GM19043 (cell line): ENCODE data around the gene MLLT10.

Experiments used
- ATAC-seq: cut with Tn5 transposase; IDR thresholded peaks from one replicate; pipeline ENCODE4 v1.9.1; 2021; ENCODE audit warnings: low read depth; ENCODE audit not compliant: unreplicated experiment

The MLLT10 gene

DNA sequence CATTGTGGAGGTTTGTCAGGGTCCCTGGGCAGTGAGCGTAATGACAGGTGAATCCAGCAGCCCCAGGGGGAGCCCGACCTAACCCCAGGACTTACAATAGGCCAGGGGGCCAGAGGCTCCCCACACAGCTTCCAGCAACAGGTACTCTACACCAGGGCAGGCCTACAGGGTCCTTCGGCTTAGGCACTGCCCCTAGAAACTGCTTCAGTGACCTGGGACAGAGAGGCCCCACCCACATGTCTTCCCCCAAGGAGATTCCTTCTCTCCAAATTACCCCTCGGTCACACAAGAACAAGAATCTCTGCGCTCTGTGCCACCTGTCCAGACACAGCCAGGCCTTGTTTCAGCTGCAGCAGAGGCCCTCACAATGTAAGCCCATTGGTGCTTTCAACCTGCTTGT, 32.9 kb upstream of the MLLT10 start:
- ATAC-seq, result no peak

DNA sequence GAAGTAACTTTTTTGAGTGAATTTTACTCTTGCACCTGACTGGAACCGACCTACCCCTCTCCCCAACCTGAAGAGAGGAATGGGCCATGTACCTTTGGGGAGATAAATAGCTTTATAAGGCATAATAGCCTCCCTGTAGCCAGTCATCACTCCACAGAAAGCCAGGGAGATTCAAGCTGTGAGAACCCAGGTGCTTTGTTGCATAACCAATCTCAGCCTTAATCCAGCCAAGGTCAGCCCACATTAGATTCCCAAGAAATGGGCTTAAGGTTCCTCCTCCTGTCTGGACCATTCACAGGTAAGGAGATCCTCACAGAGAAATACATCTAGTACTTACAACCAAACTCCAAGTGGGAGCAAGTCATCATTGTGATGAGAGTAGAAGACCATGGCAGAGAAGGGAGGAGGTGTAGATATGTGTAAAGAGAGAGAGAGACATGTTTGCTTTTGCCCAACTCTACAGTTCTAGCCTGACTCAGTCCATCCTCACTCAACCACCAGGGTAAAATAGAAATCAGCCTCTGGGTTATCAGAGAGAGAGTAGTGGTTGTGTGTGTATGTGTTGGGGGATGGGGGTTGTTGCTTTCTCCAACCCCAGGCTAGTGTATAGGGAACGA, 32.2 kb upstream of the MLLT10 start:
- no peak for ATAC-seq

GRCh38 chr10:21502348-21502740, 31.7 kb upstream of the MLLT10 start:
- no peak for ATAC-seq

DNA sequence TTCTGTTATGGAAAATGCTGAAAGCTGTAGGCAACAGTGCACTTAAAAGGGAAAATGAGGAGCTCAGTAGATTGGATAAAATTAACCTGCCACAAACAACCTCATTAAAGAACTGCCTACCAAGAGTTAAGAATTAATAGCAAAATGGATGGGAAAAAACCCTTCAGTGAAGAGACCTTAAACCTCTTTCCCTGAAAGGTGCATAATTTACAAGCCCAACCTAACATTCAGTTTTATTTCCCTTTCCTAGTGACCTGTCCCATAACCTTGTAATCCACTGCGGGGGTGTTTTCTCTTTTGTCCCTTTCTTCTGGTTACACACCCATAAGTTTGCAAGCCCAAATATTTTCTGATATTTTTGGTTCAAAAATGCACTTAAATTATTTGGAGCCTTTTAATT, 30.5 kb upstream of the MLLT10 start:
- ATAC-seq, result no peak

GRCh38 chr10:21505711-21506278, 28.2 kb upstream of the MLLT10 start:
- ATAC-seq, result no peak

DNA sequence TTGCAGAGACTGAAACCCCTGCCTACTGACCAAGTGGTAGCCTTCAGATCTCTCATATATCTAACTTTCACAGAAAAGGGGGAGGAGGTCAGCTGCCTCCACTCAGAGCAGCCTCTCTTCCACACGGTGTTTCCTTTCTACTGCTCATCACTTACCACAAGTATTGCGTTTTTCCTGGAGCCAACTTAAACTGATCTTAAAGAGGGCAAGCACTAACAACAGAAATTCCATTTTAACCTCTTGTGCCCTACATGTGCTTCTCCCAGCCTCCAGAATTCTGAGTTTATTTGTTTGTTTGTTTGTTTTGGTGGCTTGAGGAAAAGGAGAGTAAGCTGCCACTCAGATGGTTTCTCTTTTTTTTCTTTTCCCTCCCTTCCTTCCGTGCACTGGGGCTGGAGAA, 27.7 kb upstream of the MLLT10 start:
- no peak for ATAC-seq

DNA sequence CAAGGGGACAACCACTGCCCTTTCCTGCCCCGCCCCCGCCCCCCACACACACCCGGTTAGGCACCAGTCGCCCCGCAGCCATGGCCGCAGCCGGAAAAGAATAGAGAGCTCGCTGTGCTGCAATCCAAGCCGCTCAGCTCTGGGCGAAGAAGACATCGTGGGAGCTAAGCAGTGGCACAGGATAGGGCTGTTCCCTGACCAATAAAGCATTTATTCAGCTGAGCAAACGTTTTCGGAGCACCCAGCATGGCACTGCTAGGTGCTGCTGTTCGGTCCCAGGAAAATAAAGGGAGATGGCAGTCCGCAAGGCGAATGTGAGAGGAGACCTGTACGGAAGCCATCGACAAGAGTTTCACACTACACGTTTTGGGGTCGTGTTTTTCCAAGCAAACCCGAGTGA, 26.9 kb upstream of the MLLT10 start:
- ATAC-seq, result no peak

- ATAC-seq, result no peak
Observed at GRCh38 chr10:21508706-21509331, 25.2 kb upstream of the MLLT10 start.

- ATAC-seq, result no peak
Observed at GRCh38 chr10:21509341-21510240, 24.4 kb upstream of the MLLT10 start.

- ATAC-seq, result no peak
Observed at GRCh38 chr10:21510241-21511094, 23.6 kb upstream of the MLLT10 start.

- no peak for ATAC-seq
Observed at GRCh38 chr10:21511095-21511570, 22.9 kb upstream of the MLLT10 start.

DNA sequence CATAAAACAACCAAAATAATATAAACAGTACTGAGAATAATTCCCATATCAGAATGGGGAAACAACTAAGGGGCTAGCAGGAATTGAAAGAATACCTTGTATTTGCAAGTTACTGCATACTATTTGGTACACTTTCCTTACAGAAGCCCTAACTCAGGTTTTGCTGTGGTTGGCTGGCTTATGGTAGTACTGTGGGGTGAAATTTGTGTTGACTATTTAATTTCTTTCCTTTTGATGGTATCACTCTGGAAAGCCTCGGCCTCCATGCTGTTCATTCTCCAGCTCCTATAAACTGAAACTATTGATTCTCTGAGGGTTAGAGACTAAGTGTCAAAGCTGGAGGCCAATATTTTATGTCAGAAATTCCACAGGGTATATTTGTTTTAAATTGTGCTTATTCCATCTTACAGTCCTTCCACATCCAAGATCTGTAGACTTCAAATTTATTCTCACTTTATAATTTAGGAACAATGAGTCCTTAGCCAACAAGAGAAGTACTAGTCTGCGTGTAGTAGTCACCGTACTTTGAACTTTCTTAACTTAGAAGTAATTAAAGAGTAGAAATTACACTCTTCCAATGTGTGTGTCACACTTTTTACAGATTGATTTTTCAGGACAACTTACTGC, 22.0 kb upstream of the MLLT10 start:
- ATAC-seq, result no peak

GRCh38 chr10:21512573-21513404, 21.2 kb upstream of the MLLT10 start:
- no peak for ATAC-seq

DNA sequence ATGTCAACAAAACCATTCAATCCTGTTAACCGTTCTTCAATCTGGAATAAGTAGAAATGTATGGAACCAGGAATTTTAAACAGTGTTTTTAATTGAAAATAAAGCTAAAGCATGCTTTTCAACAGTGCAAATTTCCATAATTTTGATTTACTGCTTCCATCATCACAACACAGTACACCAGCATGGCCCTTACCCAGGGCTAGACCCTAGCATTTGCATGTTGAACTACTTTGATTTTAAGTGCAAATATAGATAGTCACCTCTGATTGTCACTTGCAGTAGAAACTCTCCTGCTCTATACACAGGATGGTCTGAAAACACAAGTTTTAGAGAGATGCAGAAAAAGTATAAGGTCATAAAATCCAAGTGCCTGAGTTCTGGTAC, 20.6 kb upstream of the MLLT10 start:
- no peak for ATAC-seq

- no peak for ATAC-seq
Observed at GRCh38 chr10:21514129-21514817, 19.8 kb upstream of the MLLT10 start.

- ATAC-seq, result no peak
Observed at GRCh38 chr10:21514818-21515351, 19.1 kb upstream of the MLLT10 start.

- ATAC-seq, result no peak
Observed at GRCh38 chr10:21515361-21516241, 18.4 kb upstream of the MLLT10 start.
